ENCODE measurements around the gene MPPED1. TPM values are rescaled to one million over a fixed set of nuclear protein-coding genes. Genes with fewer than 3 reads are reported as not detected.

The MPPED1 gene
- total RNA-seq, 1 donor from 2014 or later, result not detected

DNA sequence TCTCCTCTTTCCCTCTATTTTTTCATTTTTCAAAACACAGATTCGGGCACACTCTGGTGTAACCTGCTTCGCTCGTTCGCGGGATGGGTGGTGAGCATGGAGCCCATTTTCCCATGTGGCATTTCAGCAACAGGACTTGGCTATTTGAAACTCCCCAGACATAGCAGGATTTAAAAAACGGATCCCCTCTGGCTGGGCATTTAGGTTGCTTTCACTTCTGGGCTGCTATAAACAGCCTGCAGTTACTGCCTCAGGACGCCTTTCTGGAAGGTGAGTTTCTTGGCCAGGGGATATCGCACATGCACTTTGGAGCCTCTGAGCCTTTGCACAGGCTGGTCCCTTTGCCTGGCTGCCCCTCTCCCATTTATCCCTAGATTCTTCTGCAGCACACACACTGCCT lies 2.8 kb upstream of the MPPED1 start:
- intact Hi-C loops (cut with micrococcal nuclease), result no loop called here

GRCh38 chr22:43409800-43410199 lies 2.0 kb upstream of the MPPED1 start:
- intact Hi-C loops (cut with micrococcal nuclease), result no loop called here

DNA sequence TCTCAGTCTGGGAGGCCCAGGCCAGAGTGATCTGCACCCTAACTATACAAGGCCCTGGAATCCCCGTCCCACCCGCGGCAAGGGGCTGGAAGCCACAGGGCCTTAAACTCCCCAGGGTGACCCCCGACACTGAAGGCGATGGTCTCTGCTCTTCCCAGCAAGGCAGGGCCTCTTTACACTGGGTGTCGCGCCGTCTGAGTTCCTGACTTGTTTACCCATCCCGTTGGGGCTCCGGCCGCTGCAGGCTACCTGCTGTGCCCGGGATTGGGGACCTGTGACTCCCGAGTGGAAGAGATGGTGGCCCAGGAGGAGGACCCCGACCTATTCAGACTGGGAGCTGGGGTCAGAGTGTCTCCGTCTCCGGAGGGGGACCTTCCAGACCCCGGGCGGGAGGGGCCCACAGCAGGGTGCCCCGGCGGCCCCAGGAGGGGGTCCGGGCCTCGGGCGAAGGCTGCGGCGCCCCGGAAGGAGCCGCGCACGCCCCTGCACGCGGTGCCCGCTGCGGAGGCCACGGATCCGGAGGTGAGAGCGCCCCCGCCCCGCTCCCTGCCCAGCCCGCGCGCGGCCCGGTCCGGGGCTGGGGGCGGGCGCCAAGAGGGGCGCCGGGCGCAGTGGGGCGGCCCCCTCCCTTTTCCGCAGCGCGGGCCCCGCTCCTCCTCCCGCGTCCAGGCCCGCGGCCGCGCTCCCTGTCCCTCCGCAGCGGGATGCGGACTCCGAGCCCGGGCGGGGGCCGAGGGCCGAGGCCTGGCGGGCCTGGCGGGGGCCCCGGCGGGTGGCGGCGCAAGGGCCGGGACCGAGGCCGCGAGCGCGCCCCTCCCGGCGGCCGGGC lies 560 bp upstream of the MPPED1 start:
- intact Hi-C loops (cut with micrococcal nuclease), result no loop called here

DNA sequence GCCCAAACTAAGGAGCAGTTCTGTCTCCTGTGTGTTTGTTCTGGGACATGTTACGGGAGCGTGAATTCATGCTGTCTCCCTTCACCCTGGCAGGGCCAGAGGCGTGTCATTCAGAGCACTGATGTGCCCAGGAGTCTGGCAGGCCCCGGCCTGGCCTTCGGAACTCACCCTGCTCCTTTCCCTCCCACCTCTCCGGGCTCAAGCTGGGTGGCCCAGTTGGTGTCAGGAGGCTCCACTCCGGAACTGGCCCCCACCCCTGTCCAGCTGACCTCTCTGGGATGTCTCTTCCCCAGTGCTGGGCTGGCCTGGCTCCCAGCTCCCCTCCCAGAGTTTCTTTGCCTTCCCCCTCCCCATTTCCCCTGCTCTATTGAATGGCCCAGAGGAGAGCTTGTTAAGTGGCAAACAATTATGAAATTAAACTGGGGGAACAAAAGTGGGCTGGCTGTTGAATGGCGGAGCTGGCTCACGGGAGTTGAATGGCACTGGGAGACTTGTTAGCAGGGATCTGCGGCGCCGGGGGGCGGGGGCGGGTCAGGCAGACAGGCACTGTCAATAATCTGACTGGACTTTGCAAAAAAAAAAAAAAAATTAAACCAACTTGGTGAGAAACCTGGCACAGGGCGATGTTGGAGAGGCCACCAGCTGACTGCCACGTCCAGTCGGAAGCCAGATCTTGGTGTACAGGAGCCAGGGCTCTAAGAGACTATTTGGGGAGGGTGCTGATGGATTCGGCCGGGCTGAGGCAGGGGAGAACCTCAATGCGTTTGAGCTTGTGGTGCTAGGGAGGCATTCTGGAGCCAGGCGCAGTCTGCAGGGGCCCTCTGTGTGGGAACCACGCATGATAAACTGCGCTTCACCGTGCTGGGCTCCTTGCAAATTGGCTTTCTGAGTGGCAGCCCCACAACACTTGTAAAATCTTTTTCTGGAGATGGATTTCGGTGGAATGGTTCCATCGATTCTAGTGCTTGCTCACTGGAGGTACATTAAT lies 1.3 kb downstream of the MPPED1 start:
- intact Hi-C loops (cut with micrococcal nuclease), result no loop called here

GRCh38 chr22:43413826-43414225 lies 2.0 kb downstream of the MPPED1 start:
- intact Hi-C loops (cut with micrococcal nuclease), result no loop called here

- intact Hi-C loops (cut with micrococcal nuclease), result no loop called here
Measured at GRCh38 chr22:43415681-43416080, 3.9 kb downstream of the MPPED1 start.

DNA sequence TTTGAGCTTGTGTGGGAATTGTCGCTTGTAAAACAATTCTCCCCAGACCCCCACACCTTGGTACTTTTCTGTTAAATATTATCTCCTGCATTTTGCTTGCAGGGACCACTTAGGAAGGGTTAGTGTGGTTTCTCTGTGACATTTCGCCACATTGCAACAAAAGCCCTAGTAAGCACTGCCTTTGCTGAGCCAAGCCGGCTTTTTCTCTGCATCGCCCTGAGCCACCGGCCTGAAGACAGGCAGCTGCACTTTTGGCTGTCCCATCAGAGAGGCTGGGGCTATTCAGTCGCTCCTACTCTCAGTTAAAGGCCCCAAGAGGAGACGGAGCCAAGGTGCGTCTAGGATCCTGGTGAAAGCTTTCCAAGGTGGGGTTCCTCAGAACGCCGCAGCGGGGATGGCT lies 5.7 kb downstream of the MPPED1 start:
- intact Hi-C loops (cut with micrococcal nuclease), result no loop called here

GRCh38 chr22:43418079-43418825 lies 6.4 kb downstream of the MPPED1 start:
- intact Hi-C loops (cut with micrococcal nuclease), result no loop called here

DNA sequence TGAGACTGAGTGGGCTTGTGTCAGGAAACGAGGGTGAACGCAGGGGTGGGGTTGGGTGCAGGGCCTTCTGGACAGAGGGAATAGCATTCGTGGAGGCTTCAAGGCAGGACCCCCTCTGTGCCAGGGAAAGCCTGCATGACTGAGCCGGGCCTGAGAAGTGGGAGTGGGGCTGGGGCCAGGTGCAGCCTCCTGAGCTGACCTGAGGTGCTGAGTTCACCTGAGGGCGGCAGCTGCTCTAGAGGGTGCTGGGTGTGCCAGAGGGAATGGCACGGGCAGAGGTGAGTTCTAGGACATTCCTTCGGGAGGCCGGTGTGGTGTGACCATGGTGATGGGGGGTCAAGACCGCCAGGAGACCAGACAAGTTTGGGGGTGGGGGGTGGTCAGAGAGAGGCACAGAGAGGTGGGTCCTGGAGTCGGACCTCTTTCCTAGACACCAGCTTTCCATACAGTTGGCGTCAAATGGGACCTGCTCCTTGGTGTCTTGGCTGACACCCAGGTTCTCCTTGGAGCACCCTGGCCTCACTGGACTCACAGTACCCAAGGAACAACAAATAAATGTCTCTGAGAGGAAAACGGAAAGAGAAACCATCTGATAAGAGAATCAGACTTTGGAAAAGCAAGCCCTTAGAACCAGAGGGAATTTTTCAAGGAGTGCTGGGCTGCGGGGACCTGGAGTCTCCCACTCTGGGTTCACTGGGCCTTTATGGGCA lies 7.7 kb downstream of the MPPED1 start:
- intact Hi-C loops (cut with micrococcal nuclease), result no loop called here

- intact Hi-C loops (cut with micrococcal nuclease), result no loop called here
Measured at GRCh38 chr22:43421046-43421665, 9.3 kb downstream of the MPPED1 start.

GRCh38 chr22:43421914-43422615 lies 10.3 kb downstream of the MPPED1 start:
- intact Hi-C loops (cut with micrococcal nuclease), result no loop called here

DNA sequence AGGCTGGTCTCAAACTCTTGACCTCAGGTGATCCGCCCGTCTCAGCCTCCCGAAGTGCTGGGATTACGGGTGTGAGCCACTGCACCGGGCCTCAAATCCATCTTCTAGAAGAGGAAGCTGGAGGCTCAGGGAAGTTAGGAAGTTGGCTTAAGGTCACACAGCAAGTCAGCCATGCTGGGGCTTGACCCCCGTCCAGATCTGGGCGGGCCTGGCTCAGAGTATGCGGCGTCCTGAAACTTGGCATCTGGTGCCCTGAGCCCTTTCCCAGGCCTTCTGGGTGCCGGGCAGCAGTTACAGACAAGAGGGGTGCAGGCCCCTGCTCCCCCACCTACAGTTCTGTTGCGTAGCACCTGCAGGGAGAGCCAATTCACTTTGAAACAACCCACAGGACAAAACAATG lies 11.2 kb downstream of the MPPED1 start:
- intact Hi-C loops (cut with micrococcal nuclease), result no loop called here

- intact Hi-C loops (cut with micrococcal nuclease), result no loop called here
Measured at GRCh38 chr22:43424201-43424600, 12.4 kb downstream of the MPPED1 start.

DNA sequence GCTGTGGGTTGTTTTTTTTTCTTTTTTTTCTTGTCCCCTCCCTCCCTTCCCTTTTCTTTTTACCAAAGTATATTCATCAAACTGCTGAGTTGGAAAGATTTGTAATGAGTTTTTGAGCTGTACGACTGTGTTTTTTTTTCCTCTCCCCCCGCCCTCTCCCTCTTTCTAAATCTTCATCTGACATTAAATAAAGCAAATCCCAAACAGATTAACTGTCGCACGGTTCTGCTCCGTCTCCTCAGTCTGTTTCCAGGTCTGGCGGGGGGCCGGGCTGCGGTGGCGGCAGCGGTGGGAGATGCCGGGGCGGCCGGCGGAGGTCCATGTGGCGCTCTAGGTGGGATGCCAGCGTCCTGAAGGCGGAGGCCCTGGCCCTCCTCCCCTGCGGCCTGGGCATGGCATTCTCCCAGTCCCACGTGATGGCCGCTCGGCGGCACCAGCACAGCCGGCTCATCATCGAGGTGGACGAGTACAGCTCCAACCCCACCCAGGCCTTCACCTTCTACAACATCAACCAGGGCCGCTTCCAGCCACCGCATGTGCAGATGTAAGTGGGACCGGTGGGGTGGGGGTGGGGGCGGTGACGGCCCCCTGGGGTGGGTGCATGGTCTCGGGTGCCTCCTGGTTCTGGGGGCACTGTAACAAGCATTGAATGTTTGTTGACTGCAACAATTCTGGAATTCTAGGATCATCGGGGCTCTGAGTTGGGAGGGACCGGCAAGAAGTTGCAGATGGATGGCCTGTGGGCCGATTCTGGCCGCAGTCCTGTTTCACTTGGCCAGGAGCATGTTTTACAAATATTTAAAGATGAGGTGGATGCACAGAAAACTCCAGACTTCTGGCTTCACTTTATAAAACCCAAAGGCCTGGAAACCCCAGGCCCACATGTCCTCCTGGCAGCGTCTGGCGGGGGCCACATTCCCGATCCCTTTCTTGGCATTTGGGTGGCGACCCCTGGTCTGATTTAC lies 13.1 kb downstream of the MPPED1 start:
- intact Hi-C loops (cut with micrococcal nuclease), result no loop called here

- intact Hi-C loops (cut with micrococcal nuclease), result no loop called here
Measured at GRCh38 chr22:43425976-43426785, 14.4 kb downstream of the MPPED1 start.

DNA sequence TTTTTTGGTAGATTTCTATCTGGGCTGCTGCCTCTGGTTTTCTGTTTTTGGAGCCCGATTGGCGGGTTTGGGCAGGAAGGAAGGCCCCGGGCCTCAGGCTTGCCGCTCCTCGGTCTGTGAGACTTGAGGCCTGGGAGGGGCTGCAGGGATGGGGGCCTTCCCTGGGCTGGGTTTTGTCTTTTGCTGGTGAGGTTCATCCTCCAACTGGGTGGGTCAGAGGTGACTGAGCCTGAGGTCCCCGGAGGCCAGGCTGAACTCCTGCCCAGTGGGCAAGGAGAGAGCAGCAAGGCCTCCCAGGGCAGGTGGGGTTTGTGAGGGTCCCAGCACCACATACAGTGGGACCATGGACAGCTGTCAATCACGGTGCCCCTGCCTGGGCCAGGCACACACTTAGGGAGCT lies 15.0 kb downstream of the MPPED1 start:
- intact Hi-C loops (cut with micrococcal nuclease), result no loop called here

DNA sequence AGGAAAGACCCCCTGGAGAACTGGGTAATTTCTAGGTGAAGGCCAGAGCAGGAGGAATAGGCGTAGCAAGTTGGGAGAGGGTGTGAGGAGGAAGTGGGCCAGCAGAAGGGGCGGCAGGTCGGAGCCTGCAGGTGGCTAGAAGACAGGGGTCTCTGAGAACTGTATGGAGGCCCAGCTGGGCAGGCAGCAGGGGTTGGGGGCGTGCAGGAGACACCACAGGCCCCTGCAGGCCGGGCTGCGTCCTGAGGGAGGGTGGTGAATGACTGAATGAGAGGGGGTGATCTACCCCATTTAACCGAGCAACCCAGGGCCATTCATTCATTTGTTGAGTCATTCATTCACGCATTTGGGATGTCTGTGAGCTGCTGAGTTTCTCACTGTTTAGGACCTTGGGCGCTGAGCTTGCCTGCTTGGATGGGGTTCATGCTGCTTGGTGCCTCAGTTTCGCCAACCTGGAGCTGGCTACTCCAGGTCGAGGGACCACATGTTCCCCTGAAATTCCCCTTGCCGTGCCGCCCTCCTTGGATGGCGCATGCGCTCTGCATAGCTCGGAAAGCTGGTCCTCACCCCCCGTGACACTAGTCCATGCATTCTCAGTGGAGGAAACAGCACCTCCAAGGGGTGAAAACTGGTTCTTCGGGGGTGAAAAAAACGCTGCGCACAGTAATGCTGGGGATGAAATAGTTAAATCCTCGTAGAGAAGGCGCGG lies 15.6 kb downstream of the MPPED1 start:
- intact Hi-C loops (cut with micrococcal nuclease), result no loop called here

Measured in T-helper 1 cell treated with Interleukin-12 subunit alpha and Interleukin-12 subunit beta and Interleukin-4 antibody, amounts not matched to agents 30 ng/mL and 1 ng/mL, for 36 hours (primary cell).